DLD1 (cell line): ENCODE data around the gene SLC16A1.
"Not testable (repeated sequence)": the region's sequence is repeated elsewhere in the genome, so short reads cannot be mapped to it uniquely, and the experiment has no call there.

Source experiments
- in situ Hi-C: cut with HindIII; loops from 2 replicates; pipeline ENCODE4 v1.10.0; 2017; ENCODE audit warnings: low sequenced_read_pairs

Gene SLC16A1, protein sequence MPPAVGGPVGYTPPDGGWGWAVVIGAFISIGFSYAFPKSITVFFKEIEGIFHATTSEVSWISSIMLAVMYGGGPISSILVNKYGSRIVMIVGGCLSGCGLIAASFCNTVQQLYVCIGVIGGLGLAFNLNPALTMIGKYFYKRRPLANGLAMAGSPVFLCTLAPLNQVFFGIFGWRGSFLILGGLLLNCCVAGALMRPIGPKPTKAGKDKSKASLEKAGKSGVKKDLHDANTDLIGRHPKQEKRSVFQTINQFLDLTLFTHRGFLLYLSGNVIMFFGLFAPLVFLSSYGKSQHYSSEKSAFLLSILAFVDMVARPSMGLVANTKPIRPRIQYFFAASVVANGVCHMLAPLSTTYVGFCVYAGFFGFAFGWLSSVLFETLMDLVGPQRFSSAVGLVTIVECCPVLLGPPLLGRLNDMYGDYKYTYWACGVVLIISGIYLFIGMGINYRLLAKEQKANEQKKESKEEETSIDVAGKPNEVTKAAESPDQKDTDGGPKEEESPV

DNA sequence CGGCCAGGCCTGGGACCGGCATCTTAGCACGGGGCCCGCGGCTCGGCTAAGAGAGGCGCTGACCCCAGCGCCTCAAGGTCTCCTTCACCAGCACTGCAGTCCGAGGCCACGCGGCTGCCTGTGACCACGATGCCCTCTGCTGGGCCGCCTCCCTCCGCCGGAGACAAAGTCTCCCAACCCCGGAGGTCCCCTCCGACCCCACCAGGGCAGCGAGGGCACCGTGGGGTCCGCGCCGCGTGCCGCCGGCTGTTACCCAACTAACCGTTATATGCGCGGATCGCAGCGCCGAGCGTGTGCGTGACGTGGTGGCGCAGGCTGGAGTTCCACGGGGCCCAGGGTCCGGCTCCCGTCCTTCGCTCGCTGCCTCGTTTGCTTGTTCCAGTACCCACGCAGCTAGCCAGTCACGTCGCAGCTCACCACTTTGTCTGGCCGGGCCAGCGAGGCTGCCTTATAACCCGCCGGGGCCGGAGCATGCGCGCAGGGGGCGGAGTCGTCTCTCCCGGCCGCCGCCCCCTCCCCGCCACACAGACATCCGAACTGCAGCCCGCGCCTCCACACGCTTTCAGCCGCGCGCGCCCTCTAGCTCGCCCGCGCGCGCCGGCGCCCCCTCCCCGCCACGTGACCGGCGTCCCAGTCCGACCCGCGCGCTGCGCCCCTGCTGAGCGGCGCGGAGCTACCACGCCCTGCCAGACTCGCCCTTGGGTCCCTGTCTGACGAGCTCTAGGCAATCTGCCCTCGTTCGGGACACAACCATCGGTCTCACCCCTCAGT lies at the start of gene SLC16A1:
SLC16A1 (minus strand) TSS at position 424 of the 771 bp plus-strand sequence. CDS start 26,888 bp downstream, outside the sequence.
- in situ Hi-C loops = no loop called here

DNA sequence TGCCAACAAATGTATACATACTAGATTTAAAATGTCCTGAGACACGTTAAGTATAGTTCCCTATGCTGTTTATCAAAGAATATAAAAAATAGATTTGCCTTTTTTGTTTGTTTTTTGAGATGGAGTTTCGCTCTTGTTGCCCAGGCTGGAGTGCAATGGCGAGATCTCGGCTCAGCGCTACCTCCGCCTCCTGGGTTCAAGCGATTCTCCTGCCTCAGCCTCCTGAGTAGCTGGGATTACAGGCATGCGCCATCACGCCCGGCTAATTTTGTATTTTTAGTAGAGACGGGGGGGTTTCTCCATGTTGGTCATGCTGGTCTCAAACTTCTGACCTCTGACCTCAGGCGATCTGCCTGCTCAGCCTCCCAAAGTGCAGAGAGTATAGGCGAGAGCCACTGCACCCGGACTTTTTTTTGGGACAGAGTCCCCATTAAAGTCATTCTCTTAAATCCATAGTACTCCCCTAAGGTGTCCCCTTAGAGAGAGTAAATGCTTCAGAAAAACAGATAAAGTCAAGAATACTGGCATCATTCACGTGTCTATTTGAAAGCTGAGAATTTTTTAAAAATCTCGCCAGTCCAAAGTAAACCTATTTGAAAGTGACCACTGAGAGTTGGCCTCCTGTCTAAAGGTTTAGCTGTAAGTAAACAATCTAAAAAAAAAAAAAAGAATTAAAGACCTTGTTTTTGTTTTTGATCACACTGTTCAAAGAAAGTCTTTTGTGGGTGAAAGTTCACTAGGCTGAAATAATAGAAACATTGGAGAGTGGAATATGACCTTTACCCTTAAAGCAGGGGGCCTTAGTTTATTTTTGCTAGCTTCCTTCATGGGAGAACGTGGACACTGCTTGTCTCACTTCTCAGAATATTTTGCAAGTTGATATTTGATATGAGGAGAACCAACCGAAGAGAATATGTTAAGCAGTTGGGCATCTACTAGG lies 48.0 kb upstream of the SLC16A1 start:
- in situ Hi-C loops = no loop called here

DNA sequence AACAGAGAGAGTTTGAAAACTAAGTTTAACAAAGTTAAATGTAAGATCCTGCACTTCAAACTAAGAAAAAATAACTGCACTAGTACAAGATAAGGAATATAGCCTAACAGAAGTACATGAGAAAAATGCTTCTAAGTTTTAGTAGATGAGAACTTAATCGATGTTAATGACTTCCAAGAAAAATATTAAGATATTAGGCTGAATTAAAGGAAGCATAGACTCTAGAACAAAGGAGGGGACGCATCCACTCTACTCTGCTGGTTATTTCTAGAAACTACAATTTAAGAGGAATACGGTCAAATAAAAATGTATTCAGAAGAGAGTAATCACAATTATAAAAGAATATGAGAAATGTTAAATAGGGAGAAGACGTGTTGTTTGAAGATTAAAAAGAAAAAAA lies 46.3 kb upstream of the SLC16A1 start:
- in situ Hi-C loops = no loop called here

DNA sequence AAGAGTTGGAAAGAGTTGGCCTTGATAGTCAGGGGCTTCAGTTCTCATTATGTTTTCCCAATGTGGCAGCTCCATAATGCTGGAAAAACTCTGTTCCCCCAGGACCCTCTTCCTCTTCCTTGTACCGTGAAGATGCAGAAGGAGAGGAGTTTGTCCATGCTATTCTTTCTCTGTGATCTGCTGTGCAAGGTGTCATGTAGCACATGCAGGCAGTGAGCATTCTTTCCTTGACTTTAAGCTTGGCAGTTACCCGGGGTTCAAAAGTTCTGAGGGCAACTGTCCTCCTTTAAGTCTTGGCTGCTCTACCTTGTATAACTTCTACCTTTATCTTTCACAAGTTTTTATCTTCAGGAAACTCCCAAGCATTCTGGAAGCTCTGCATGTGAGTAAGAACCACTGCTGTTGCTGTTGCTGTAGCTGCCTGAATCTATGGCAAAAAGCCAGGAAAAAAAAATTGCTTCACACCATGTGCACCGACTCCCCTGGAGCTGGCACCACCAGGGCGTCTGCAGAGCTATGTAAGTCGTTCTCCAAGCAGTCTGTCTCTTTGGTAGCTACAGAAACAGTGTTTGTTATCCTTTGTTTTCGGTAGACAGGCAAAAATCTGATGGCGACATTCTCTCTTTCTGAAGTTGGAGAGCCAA lies 42.7 kb upstream of the SLC16A1 start:
- in situ Hi-C loops = no loop called here

DNA sequence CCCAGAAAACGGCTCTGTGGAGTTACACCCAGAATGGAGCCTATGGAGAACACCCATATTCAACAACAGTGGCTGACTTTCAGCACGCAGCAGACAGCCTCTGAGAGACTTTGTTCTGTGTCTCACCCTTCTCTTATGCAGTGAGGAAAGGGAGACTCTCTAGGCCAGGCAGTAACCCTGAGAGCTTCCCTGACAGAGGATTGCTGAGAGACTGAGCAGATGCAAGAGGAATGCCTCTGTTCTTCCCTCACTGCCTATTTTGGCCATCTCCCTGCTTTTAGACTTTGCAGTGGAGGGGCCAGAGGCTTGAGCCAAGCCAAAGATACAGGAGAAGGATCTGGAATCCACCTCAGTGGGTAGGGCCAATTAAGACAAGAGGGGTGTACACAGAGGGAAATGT lies 41.8 kb upstream of the SLC16A1 start:
- in situ Hi-C loops = no loop called here

DNA sequence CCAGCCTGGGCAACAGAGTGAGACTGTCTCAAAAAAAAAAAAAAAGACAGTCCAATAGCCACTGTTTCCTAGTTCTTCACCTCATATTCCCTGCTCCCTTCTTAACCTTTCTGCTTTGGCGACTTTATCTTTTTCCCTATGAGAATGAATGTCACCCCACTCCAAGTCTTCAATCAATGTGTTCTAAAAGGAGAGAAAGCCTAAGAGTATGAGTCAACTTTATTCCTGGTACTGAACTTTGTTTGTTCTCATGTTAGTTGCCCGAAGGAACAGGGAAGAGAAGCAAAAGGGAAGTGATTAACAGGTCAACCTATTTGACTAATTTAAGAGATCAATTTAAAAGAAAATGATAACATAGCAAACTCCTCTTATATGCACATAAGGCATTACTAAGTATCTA lies 39.9 kb upstream of the SLC16A1 start:
- in situ Hi-C loops = no loop called here

DNA sequence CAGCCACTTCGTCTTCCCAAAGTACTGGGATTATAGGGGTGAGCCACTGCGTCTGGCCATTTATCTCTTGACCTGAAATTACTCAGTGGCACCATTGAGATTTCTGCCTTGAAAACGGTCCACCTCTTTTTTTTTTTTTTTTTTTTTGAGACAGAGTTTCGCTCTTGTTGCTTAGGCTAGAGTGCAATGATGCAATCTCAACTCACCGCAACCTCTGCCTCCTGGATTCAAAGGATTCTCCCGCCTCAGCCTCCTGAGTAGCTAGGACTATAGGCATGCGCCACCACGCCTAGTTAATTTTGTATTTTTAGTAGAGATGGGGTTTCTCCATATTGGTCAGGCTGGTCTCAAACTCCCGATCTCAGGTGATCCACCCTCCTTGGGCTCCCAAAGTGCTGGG lies 39.0 kb upstream of the SLC16A1 start:
- in situ Hi-C loops = not testable (repeated sequence)

DNA sequence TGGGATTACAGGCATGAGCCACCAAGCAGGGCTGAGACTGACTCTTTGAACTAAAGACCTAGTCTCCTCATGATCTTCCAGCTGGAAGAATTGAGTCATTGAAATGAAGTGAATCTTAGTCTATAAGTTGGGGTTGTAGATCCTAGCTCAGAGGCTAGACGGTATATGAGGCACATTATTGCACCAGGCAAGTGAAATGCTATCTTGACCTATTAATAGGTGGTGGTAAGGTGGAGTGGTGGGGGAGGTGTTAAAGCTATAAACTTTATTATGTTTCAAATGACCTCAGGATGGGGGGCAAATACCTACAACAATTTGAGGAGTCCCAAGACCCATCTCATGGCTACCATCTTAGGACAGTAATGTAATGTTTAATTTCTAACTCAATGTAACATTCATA lies 36.8 kb upstream of the SLC16A1 start:
- in situ Hi-C loops = no loop called here

DNA sequence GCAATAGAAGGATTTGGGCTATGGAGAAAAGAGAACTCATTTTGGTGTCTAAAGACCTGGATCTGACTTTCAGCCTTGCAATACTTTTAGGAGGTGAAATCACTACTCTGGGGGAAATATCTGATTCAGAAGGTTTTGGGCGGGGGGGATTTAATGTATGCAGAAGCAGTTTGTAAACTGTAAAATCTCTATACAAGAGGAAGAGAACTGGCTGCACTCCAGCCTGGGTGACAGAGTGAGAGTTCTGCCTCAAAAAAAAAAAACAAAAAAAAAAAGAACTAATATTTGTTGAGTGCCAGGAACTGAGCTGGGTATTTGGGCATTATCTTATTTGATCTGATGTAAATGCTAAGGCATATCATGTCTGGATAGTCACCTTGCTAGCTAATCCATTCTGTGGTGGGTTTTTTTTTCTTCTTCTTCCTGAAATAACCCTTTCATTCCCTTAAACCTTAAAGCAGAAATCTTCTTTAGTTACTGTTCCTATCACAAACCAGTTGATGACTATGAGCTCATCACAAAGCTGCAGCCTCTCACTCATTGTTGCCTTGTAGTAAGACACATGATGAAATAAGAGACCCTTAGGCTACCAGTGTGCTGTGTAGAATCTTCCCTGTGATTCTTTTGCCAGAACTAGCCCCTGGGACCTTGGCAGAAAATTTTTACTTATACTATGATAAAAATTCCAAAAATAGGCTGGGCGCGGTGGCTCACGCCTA lies 35.6 kb upstream of the SLC16A1 start:
- in situ Hi-C loops = no loop called here

DNA sequence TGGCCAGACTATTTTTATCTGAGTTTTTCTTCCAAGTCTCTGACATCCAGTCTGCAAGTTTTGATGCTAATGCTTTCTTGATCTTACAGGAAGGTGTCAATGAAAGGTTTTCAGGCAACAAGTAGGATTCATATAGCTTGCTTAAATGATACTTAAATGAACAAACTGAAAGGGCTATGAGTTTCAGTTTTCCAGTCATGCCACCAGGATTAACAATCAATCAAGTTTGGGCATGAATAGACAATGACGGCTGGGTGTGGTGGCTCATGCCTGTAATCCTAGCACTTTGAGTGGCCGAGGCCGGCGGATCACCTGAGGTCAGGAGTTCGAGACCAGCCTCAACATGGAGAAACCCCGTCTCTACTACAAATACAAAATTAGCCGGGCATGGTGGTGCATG lies 34.3 kb upstream of the SLC16A1 start:
- in situ Hi-C loops = no loop called here

DNA sequence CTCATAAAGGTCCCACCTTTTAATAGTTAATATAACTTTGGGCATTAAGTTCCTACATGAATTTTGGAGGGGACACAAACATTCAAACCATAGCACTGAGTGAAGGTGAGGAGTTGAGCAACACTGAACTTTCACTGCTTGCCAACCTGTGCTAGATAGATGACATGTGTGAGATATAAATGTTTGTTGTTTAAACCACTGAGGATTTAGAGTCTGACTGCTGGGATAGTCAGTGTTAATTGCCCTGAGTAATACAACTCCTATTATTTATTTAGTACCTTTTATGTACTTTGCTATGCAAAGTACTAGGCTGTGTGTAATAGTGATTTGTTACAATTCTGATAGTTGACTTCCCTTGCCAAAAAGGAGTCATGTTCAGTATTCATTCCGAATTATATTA lies 32.4 kb upstream of the SLC16A1 start:
- in situ Hi-C loops = no loop called here

DNA sequence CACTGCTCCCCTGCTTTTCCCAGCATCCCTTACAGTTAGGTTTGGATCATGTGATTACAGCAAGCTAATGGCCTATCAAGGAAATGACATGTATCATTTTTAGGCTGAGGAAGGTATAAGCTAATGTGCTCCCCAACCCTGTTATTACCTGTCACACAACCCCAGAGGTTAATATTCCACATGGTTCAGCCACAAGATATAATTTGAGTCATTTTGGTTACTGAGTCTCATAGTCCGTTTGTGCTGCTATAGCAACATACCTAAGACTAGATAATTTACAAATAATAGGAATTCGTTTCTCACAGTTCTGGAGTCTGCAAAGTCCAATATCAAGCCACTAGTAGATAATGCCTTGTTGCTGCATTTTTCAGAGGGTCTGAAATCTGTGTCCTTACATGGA lies 29.1 kb upstream of the SLC16A1 start:
- in situ Hi-C loops = no loop called here

DNA sequence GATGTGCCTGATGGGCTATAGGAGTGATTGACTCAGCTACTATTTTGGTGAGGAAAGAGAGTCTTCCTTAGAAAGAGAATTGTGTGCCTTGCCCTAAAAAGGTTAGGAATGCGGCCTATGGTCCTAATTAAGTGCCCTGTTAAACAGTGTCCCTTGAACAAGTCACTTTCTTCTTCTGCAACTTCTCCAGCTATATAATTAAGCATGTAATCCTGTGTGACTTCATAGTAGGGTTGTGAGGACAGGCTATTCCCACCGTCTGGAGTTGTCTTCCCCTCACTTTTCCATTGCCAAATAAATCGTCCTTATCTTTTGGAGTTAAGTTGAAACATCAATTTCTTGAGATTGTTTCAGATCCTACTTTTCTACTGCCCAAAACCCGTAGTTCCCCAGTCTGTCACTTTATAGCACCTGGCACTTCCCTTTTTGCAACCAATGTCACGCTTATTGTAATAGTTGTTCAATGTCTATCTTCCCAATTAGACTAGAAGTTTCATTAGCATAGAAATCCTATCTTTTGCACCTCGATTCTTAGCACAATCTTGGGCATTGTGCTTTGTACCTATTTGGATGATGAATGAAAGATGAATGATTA lies 27.6 kb upstream of the SLC16A1 start:
- in situ Hi-C loops = no loop called here

DNA sequence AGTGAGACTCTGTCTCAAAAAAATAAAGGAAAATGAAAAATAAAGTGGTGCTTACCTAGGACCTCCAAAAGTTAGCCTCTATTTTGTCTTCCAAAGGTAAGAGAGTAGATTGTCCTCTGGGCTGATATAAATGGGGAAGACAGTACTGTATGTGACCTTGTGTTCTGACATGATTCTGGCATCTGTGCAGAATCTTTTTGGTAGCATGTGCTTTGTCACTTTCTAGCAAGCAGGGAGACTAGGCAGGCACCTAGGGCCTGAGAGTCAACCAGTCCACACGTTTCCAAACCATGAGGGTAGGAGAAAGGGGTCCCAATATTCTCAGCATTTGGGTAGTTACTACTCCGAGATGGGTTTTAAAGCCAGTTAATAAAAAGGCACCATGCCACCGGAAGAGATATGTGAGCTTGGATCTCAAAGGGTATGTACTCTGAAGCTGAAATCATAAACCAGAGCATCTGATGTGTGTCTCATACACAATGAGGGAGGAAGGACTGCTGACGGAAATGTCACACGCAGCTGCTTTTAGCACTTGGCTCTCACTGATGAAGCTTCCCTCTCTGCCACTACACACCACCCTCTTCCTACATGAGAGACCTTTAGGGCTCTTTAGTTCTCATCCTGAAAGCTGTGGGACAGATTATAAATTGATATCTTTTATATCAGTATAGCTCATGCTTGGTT lies 27.0 kb upstream of the SLC16A1 start:
- in situ Hi-C loops = no loop called here

DNA sequence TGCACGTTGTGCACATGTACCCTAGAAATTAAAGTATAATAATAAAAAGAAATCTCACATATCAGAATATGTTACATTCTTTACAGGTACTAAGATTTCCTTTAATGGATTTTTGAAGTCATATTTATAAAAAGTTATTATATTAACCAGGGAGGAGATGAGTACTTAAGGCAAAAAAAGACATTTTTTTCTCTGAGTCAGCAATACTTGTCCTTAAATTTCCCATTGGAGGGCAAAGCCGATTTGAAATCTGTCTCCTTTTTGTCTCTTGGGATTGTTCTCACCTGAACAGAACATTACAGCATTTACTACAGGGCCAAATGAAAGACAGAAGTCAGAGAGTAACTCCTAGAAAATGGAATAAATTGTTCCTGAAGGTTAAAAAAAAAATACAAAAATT lies 26.3 kb upstream of the SLC16A1 start:
- in situ Hi-C loops = no loop called here

DNA sequence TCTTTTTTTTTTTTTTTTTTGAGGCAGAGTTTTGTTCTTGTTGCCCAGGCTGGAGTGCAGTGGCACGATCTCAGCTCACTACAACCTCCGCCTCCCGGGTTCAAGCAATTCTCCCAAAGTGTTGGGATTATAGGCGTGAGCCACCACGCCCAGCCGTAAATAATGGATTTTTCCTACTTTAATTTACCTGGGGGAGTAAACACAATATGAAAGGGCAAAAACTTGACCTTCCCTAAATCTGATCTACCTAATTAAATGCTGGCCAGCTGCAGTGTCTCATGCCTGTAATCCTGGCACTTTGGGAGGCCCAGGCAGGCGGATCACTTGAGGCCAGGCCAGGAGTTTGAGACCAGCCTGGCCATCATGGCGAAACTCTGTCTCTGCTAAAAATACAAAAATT lies 25.8 kb upstream of the SLC16A1 start:
- in situ Hi-C loops = not testable (repeated sequence)

DNA sequence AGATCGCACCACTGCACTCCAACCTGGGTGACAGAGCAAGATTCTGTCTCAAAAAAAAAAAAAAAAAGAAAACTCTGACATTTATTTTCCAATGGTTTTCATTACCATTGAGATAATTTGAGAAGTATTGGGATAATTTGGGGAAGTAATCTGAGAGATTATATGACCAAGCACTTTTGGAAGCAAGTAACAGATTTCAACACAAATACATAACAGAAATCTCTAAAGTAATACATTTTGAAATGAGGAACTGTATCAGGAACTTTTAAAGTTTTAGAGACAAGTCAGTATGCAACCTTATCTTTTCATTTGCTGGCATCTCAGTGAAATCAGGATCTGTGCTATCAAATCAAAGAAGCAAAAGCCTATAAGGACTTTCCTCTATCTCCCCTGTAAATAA lies 25.4 kb upstream of the SLC16A1 start:
- in situ Hi-C loops = no loop called here

DNA sequence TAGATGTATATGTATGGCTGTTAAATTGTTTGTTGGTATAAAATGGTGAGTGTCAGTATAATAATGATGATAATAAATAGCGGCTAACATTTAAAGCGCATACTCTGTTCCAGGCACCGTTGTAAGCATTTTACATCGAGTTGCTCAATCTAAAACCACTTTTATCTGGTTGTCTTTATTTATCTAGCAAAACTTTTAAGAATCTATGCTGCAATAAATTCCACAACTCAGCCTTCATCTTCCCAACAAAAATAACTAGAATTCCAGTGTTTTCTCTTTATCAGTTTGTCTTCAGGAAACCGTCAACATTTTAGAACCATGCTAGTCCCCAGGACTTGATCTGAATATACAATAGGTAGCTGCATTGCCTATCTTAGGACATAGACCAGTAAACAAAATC lies 19.3 kb upstream of the SLC16A1 start:
- in situ Hi-C loops = no loop called here

DNA sequence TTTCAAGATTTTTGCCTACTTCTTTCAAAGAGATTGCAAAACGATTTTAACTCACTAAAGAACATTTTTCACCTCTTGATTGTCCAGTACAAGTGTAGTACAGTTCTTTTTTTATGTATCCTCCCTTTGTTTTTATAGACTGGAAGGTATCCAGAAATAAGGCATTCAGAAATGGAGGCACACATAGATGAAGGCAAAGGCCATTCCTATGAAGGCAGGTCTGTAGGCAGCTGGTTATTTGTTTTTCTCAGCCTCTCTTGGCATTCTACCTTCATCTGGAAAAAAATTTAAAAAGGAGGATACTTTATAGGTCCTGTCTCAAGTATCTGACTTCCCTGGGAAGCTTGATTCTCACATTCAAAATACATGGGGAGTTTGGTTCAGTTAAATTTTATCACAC lies 18.6 kb upstream of the SLC16A1 start:
- in situ Hi-C loops = no loop called here
